ENCODE results near the gene CFAP74. TPM values are rescaled to one million over a fixed set of nuclear protein-coding genes. Genes with fewer than 3 reads are reported as not detected.

The CFAP74 gene
- total and polyA plus RNA-seq, 9 of the 15 experiments (the other 6 are each of a cell fraction or from before 2014, with no cell fraction given), result 0.03 to 0.15 (median 0.05) TPM; not detected in 6

GRCh38 chr1:1973716-1974642, 29.6 kb downstream of the CFAP74 start:
- H3K9me3 ChIP-seq (replicated peaks; ENCODE audit: control insufficient read depth, insufficient read depth, low read depth, low read length), result peaks cover 9% of the 10 kb centered on the region
- no peak for FAIRE-seq
- H4K20me1 ChIP-seq (replicated peaks; ENCODE audit: control insufficient read depth, insufficient read depth, low read length), result 0 out of 2 replicates have a peak, but pooled peaks cover 7% of the 10 kb centered on the region
- H3K9me1 ChIP-seq (ENCODE audit: control insufficient read depth, insufficient read depth, low read length), result no peaks in the 10 kb centered on the region
- H3K27ac ChIP-seq (ENCODE audit: extremely low read depth, low read depth, low read length), result no peak overlapping the region
- CTCF ChIA-PET (ENCODE audit: low intra/inter-chr PET ratio), result no interaction called here
- TF ChIP-seq SRF (CRISPR knock-in tag; IDR thresholded peaks at IDR 0.05) (no peak), CTCF (IDR thresholded peaks at IDR 0.05 in 2 of 3, conservative IDR thresholded peaks at IDR 0.05 in 1 of 3; ENCODE audit: insufficient read depth in 2 of 3, low read depth in 1 of 3, low read length in 3 of 3) (peak; percentile 22 to 35 (median 29); a peak in 4 of 6 replicates), KDM1A (IDR thresholded peaks at IDR 0.05) (peak in 1 of 2 experiments; percentile 13; a peak in 1 of 4 replicates), TFAP4 (CRISPR knock-in tag; IDR thresholded peaks at IDR 0.05; ENCODE audit: borderline replicate concordance) (0 out of 2 replicates have a peak, but pooled peaks have one; percentile 23)
- ATAC-seq, result peak; percentile 80
- no TSS peak for BruUV-seq (replicated peaks)
- H2AFZ ChIP-seq (ENCODE audit: low read depth, low read length), result no peak overlapping the region
- no peaks in the 10 kb centered on the region for H3K36me3 ChIP-seq (ENCODE audit: control insufficient read depth, insufficient read depth, low read length)
- intact Hi-C loops (cut with micrococcal nuclease) (no loop called here), in situ Hi-C loops (cut with MboI) (no loop called here)
- DNase-seq (ENCODE audit: extremely low read depth in 1 of 4, low spot score in 3 of 4), result peak in 1 of 4 experiments; percentile 35
- H3K79me2 ChIP-seq (ENCODE audit: control insufficient read depth, insufficient read depth, low read length), result no peaks in the 10 kb centered on the region
- POLR2A ChIA-PET, result interaction anchor here (0.6 to 1.0 kb wide), 2 partner anchors 11 to 13 kb away, joined by 3 to 4 read pairs; no protein-coding TSS in a partner anchor
- no peak overlapping the region for H3K9ac ChIP-seq (ENCODE audit: insufficient read depth in 1 of 2, low read depth in 2 of 2, low read length in 2 of 2)
- WGBS (ENCODE audit: insufficient coverage, low coverage, missing lambda C conversion rate), result 3% methylated on average over 34 of the region's 34 CpGs
- no peak overlapping the region for H3K4me2 ChIP-seq (ENCODE audit: insufficient read depth, low read length)
- H3K27me3 ChIP-seq (ENCODE audit: control insufficient read depth in 2 of 2, insufficient read depth in 2 of 2, low read length in 2 of 2), result peaks cover 42 to 71% of the 10 kb centered on the region in 2 experiments
- no peak overlapping the region for H3K4me3 ChIP-seq
- H3K4me1 ChIP-seq (replicated peaks in 1 of 2; ENCODE audit: control insufficient read depth in 2 of 2, insufficient read depth in 2 of 2, low read length in 2 of 2), result peaks cover 0 to 29% of the 10 kb centered on the region in 2 experiments; a peak in 1 of 5 replicates
